H9 (cell line): Measurements from ENCODE around the gene PGS1. TPM values are rescaled to one million over a fixed set of nuclear protein-coding genes. Genes with fewer than 3 reads are reported as not detected.

Source experiments
- DNase-seq: peaks from one replicate; pipeline ENCODE4 v3.0.0-alpha.2; 2017
- H2AFZ ChIP-seq: one replicate; pipeline ENCODE4 v1.6.1; 2013; ENCODE audit warnings: mild to moderate bottlenecking, low read length, control low read depth, moderate library complexity
- H2AK5ac ChIP-seq: 2 replicates; pipeline ENCODE4 v1.6.1; 2013; ENCODE audit warnings: low read length, control low read depth, mixed read lengths; ENCODE audit not compliant: insufficient read length
- H2BK120ac ChIP-seq: one replicate; pipeline ENCODE4 v1.6.1; 2013; ENCODE audit warnings: low read depth, mild to moderate bottlenecking, low read length, control low read depth, inconsistent platforms; ENCODE audit not compliant: poor library complexity, severe bottlenecking
- H2BK12ac ChIP-seq: 2 replicates; pipeline ENCODE4 v1.6.1; 2013; ENCODE audit warnings: low read length, control low read depth, mixed read lengths, low read depth; ENCODE audit not compliant: insufficient read length
- H2BK15ac ChIP-seq: 2 replicates; pipeline ENCODE4 v1.6.1; 2013; ENCODE audit warnings: low read depth, low read length, control low read depth
- H2BK20ac ChIP-seq: one replicate; pipeline ENCODE4 v1.6.1; 2013; ENCODE audit warnings: low read depth, mild to moderate bottlenecking, low read length, control low read depth, inconsistent platforms; ENCODE audit not compliant: poor library complexity, severe bottlenecking
- H2BK5ac ChIP-seq: 2 replicates; pipeline ENCODE4 v1.6.1; 2013; ENCODE audit warnings: low read length, control low read depth, mixed read lengths; ENCODE audit not compliant: insufficient read length
- H3K14ac ChIP-seq: 2 replicates; pipeline ENCODE4 v1.6.1; 2013; ENCODE audit warnings: low read length, control low read depth; ENCODE audit not compliant: insufficient read depth
- H3K18ac ChIP-seq: 2 replicates; pipeline ENCODE4 v1.6.1; 2013; ENCODE audit warnings: low read depth, mild to moderate bottlenecking, mixed read lengths, low read length, control low read depth; ENCODE audit not compliant: insufficient read length
- H3K23ac ChIP-seq: 2 replicates; pipeline ENCODE4 v1.6.1; 2013; ENCODE audit warnings: low read length, control low read depth, mixed read lengths, low read depth; ENCODE audit not compliant: insufficient read length
- H3K23me2 ChIP-seq: 2 replicates; pipeline ENCODE4 v1.6.1; 2013; ENCODE audit warnings: low read depth, mild to moderate bottlenecking, mixed read lengths, low read length, control low read depth; ENCODE audit not compliant: insufficient read length, poor library complexity, severe bottlenecking
- H3K27ac ChIP-seq: 2 replicates; pipeline ENCODE4 v1.5.1; 2013; ENCODE audit warnings: low read length, control low read depth, mixed read lengths, low read depth; ENCODE audit not compliant: insufficient read length
- H3K27me3 ChIP-seq: 2 replicates; pipeline ENCODE4 v1.6.1; 2013; ENCODE audit warnings: low read length, control low read depth, inconsistent platforms; ENCODE audit not compliant: insufficient read depth
- H3K4ac ChIP-seq: 2 replicates; pipeline ENCODE4 v1.6.1; 2013; ENCODE audit warnings: low read depth, mild to moderate bottlenecking, control low read depth, inconsistent platforms, low read length, moderate library complexity
- H3K4me1 ChIP-seq: 2 replicates; pipeline ENCODE4 v1.6.1; 2013; ENCODE audit warnings: low read length, control low read depth, inconsistent platforms; ENCODE audit not compliant: insufficient read depth
- H3K4me2 ChIP-seq: 2 replicates; pipeline ENCODE4 v1.6.1; 2013; ENCODE audit warnings: low read length, control low read depth, mixed read lengths; ENCODE audit not compliant: insufficient read length, insufficient read depth
- H3K56ac ChIP-seq: 2 replicates; pipeline ENCODE4 v1.6.1; 2013; ENCODE audit warnings: low read depth, mild to moderate bottlenecking, mixed read lengths, low read length, control low read depth; ENCODE audit not compliant: insufficient read length
- H3K79me1 ChIP-seq: 2 replicates; pipeline ENCODE4 v1.6.1; 2013; ENCODE audit warnings: low read depth, mild to moderate bottlenecking, moderate library complexity, low read length, control low read depth, inconsistent platforms; ENCODE audit not compliant: insufficient read depth, poor library complexity, severe bottlenecking
- H3K79me2 ChIP-seq: 2 replicates; pipeline ENCODE4 v1.6.1; 2013; ENCODE audit warnings: low read length, control low read depth, inconsistent platforms; ENCODE audit not compliant: insufficient read depth
- H3K9ac ChIP-seq: 2 replicates; pipeline ENCODE4 v1.6.1; 2013; ENCODE audit warnings: low read length, control low read depth, mixed read lengths; ENCODE audit not compliant: insufficient read length; ENCODE audit errors: extremely low read depth
- H3K9me3 ChIP-seq: one replicate; pipeline ENCODE4 v1.6.1; 2013; ENCODE audit warnings: low read depth, low read length, inconsistent platforms; ENCODE audit not compliant: control insufficient read depth
- H3T11ph ChIP-seq: one replicate; pipeline ENCODE4 v1.6.1; 2013; ENCODE audit warnings: mild to moderate bottlenecking, low read length, control low read depth, inconsistent platforms
- H4K20me1 ChIP-seq: one replicate; pipeline ENCODE4 v1.6.1; 2013; ENCODE audit not compliant: control insufficient read depth, insufficient read length, insufficient read depth
- H4K5ac ChIP-seq: 2 replicates; pipeline ENCODE4 v1.6.1; 2013; ENCODE audit warnings: low read depth, mild to moderate bottlenecking, mixed read lengths, low read length, control low read depth; ENCODE audit not compliant: insufficient read length
- H4K8ac ChIP-seq: replicated peaks from 2 replicates; pipeline ENCODE4 v1.6.1; 2013; ENCODE audit warnings: low read length, control low read depth, mixed read lengths, low read depth; ENCODE audit not compliant: insufficient read length
- H4K91ac ChIP-seq: 2 replicates; pipeline ENCODE4 v1.6.1; 2013; ENCODE audit warnings: low read depth, mild to moderate bottlenecking, moderate library complexity, mixed read lengths, low read length, control low read depth; ENCODE audit not compliant: insufficient read length
- H3K27ac Mint-ChIP-seq, 3 experiments: 2 replicates in 2 of 3; 3 replicates in 1 of 3; pipeline ENCODE4 v1.8.0; 2020 to 2021; ENCODE audit warnings: mixed read lengths in 3 of 3, mild to moderate bottlenecking in 1 of 3, moderate library complexity in 1 of 3
- H3K27me3 Mint-ChIP-seq: 2 replicates; pipeline ENCODE4 v1.8.0; 2021; ENCODE audit warnings: low read depth, mild to moderate bottlenecking, moderate library complexity, mixed read lengths
- H3K36me3 Mint-ChIP-seq, 3 experiments: 2 replicates in 2 of 3; 3 replicates in 1 of 3; pipeline ENCODE4 v1.8.0; 2020 to 2021; ENCODE audit warnings: low read depth in 3 of 3, mixed read lengths in 3 of 3; ENCODE audit not compliant: insufficient read depth in 1 of 3
- H3K4me1 Mint-ChIP-seq, 2 experiments: 2 replicates each; pipeline ENCODE4 v1.8.0; 2020; ENCODE audit warnings: mixed read lengths in 2 of 2
- H3K4me3 Mint-ChIP-seq, 2 experiments: 2 replicates in 1 of 2; 3 replicates in 1 of 2; pipeline ENCODE4 v1.8.0; 2020 to 2021; ENCODE audit warnings: mild to moderate bottlenecking in 2 of 2, mixed read lengths in 2 of 2, moderate library complexity in 1 of 2
- H3K9me3 Mint-ChIP-seq, 2 experiments: 2 replicates in 1 of 2; 3 replicates in 1 of 2; pipeline ENCODE4 v1.8.0; 2020; ENCODE audit warnings: mild to moderate bottlenecking in 2 of 2, mixed read lengths in 2 of 2, moderate library complexity in 1 of 2
- CTCF ChIP-seq: fragments of 200-600 bp; sonication (generic); conservative IDR thresholded peaks from 3 replicates; pipeline ENCODE4 v1.8.0; 2021; ENCODE audit warnings: antibody characterized with exemption, mild to moderate bottlenecking
- WGBS: extraction: QIAGEN DNeasy Blood & Tissue Kit; methylation state at CpG from one replicate; pipeline ENCODE4 v1.1.7; 2013; ENCODE audit warnings: missing lambda C conversion rate, low lambda C conversion rate, mixed read lengths; ENCODE audit not compliant: insufficient read length; ENCODE audit errors: extremely low coverage; 5-methylcytosine and 5-hydroxymethylcytosine counted together
- total RNA-seq: library from RNA; stranded (reverse); gene quantifications from 2 replicates; pipeline ENCODE4 v1.2.1, GENCODE V29; 2021

PGS1 gene
- total RNA-seq, 1 experiment from 2014 or later = 45.7 TPM

DNA sequence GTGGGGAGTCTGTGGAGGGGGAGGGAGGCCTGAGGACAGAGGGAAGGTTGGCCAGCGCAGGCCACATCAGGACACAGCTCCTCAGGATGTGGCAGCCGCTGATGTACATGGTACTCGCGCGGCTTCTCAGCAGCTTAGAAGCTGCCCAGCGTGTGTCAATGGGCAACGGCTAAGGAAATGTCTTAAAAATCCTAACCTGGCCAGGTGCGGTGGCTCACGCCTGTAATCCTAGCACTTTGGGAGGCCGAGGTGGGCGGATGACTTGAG is 53.2 kb downstream of the PGS1 start:
- no peaks in the 10 kb centered on the region for H3K79me2 ChIP-seq
- H2BK12ac ChIP-seq = no peak overlapping the region
- H3K56ac ChIP-seq = no peak overlapping the region
- no peak overlapping the region for H2AFZ ChIP-seq
- no peak overlapping the region for H3K9ac ChIP-seq
- no peak overlapping the region for H2BK5ac ChIP-seq
- no peak overlapping the region for H4K91ac ChIP-seq
- Mint-ChIP-seq H3K9me3 (no peaks in the 10 kb centered on the region), H3K4me1 (peaks cover 20 to 34% of the 10 kb centered on the region in 2 experiments), H3K27me3 (peaks cover 6% of the 10 kb centered on the region), H3K4me3 (no peak overlapping the region), H3K27ac (peak overlapping the region; percentile 26 to 94 (median 63); a peak in 2 of 7 replicates), H3K36me3 (peaks cover 5 to 22% (median 15%) of the 10 kb centered on the region in 3 experiments)
- no peak overlapping the region for H2BK120ac ChIP-seq
- TF ChIP-seq CTCF = no peak
- no peak overlapping the region for H2AK5ac ChIP-seq
- no peak overlapping the region for H3T11ph ChIP-seq
- H3K27ac ChIP-seq = no peak overlapping the region
- no peaks in the 10 kb centered on the region for H3K27me3 ChIP-seq
- H2BK20ac ChIP-seq = no peak overlapping the region
- no peaks in the 10 kb centered on the region for H3K79me1 ChIP-seq
- H2BK15ac ChIP-seq = no peak overlapping the region
- H3K18ac ChIP-seq = no peak overlapping the region
- H3K4ac ChIP-seq = no peak overlapping the region
- no peak overlapping the region for H3K23ac ChIP-seq
- no peak for DNase-seq
- H4K20me1 ChIP-seq = no peaks in the 10 kb centered on the region
- H4K5ac ChIP-seq = no peak overlapping the region
- H3K23me2 ChIP-seq = no peaks in the 10 kb centered on the region
- no CpG with 5 or more reads among the region's 11 CpGs for WGBS
- H3K4me1 ChIP-seq = no peaks in the 10 kb centered on the region; the same call in none of the 2 replicates
- no peaks in the 10 kb centered on the region for H3K9me3 ChIP-seq
- no peak overlapping the region for H3K4me2 ChIP-seq
- H3K14ac ChIP-seq = no peak overlapping the region
- no peak overlapping the region for H4K8ac ChIP-seq
